HG02759 (cell line): ENCODE results near the gene PRKCG.

Experiments
- ATAC-seq: cut with Tn5 transposase; IDR thresholded peaks from one replicate; pipeline ENCODE4 v1.9.1; 2021; ENCODE audit warnings: mild to moderate bottlenecking, moderate library complexity; ENCODE audit not compliant: unreplicated experiment

Gene PRKCG

GRCh38 chr19:53871454-53871853 lies 10.5 kb upstream of the PRKCG start:
- ATAC-seq: no peak

- no peak for ATAC-seq
Measured at GRCh38 chr19:53872762-53873161, 9.2 kb upstream of the PRKCG start.

GRCh38 chr19:53873773-53874605 lies 8.0 kb upstream of the PRKCG start:
- no peak for ATAC-seq

GRCh38 chr19:53874606-53874990 lies 7.4 kb upstream of the PRKCG start:
- no peak for ATAC-seq

GRCh38 chr19:53875602-53876325 lies 6.2 kb upstream of the PRKCG start:
- no peak for ATAC-seq

GRCh38 chr19:53876651-53877224 lies 5.3 kb upstream of the PRKCG start:
- no peak for ATAC-seq

GRCh38 chr19:53877361-53877766 lies 4.6 kb upstream of the PRKCG start:
- ATAC-seq: no peak

- no peak for ATAC-seq
Measured at GRCh38 chr19:53878776-53879139, 3.2 kb upstream of the PRKCG start.

- peak; percentile 95 for ATAC-seq
Measured at GRCh38 chr19:53879140-53880081, 2.6 kb upstream of the PRKCG start.

- no peak for ATAC-seq
Measured at GRCh38 chr19:53880711-53881481, 1.1 kb upstream of the PRKCG start.

GRCh38 chr19:53882391-53883050 lies 524 bp downstream of the PRKCG start:
- ATAC-seq: no peak

GRCh38 chr19:53883231-53883661 lies 1.2 kb downstream of the PRKCG start:
- ATAC-seq: no peak

GRCh38 chr19:53883741-53884140 lies 1.7 kb downstream of the PRKCG start:
- no peak for ATAC-seq

GRCh38 chr19:53884256-53884655 lies 2.3 kb downstream of the PRKCG start:
- no peak for ATAC-seq

- no peak for ATAC-seq
Measured at GRCh38 chr19:53885036-53885435, 3.0 kb downstream of the PRKCG start.

GRCh38 chr19:53892301-53892980 lies 10.4 kb downstream of the PRKCG start:
- ATAC-seq: no peak

GRCh38 chr19:53892981-53893325 lies 11.0 kb downstream of the PRKCG start:
- ATAC-seq: no peak

- ATAC-seq: no peak
Measured at GRCh38 chr19:53894707-53895106, 12.7 kb downstream of the PRKCG start.

GRCh38 chr19:53896682-53897081 lies 14.7 kb downstream of the PRKCG start:
- no peak for ATAC-seq
